GM12878 (cell line): ENCODE data around the gene PCDHGA8. TPM values are rescaled to one million over a fixed set of nuclear protein-coding genes. Genes with fewer than 3 reads are reported as not detected.

Source experiments
- ATAC-seq: fragments of 200-7000 bp; cut with Tn5 transposase; 3 replicates; pipeline ENCODE4 v1.9.1; 2020; ENCODE audit warnings: mild to moderate bottlenecking, moderate library complexity
- BruUV-seq: library from RNA; stranded (reverse); fragments of 400-500 nt; replicated peaks from 2 replicates; lab custom pipeline; 2021; lab: Mats Ljungman, UMichigan
- CTCF ChIA-PET: fragments of 300-600 bp; sonication (Branson Sonifier 250); formaldehyde crosslinking; extraction: SDS; loops from one replicate; lab custom pipeline; 2021; ENCODE audit warnings: inconsistent platforms; lab: Yijun Ruan, JAX
- POLR2A ChIA-PET: fragments of 350-600 bp; formaldehyde crosslinking; extraction: SDS; loops from one replicate; lab custom pipeline; 2021; ENCODE audit warnings: inconsistent platforms; lab: Charles Lee
- RAD21 ChIA-PET: fragments of 300-600 bp; sonication (Branson Sonifier 250); formaldehyde crosslinking; loops from one replicate; lab custom pipeline; 2023; ENCODE audit warnings: antibody characterized with exemption; ENCODE audit not compliant: unreplicated experiment; lab: Charles Lee
- SMC1A ChIA-PET: fragments of 300-600 bp; sonication (Branson Sonifier 250); formaldehyde crosslinking; loops from one replicate; lab custom pipeline; 2023; ENCODE audit not compliant: unreplicated experiment, uncharacterized antibody; lab: Charles Lee
- DNase-seq: peaks from one replicate; pipeline ENCODE4 v3.0.0-alpha.2; 2011; ENCODE audit warnings: low read depth, low spot score
- FAIRE-seq: peaks from 3 replicates; lab custom pipeline; 2011; peaks lifted over from hg19 to GRCh38; lab: Jason Lieb, UNC
- H2AFZ ChIP-seq: 2 replicates; pipeline ENCODE4 v1.6.0; 2011; ENCODE audit warnings: low read depth, low read length, control low read depth; ENCODE audit not compliant: control insufficient read depth
- H3K27ac ChIP-seq: 2 replicates; pipeline ENCODE4 v1.5.1; 2011; ENCODE audit warnings: control low read depth; ENCODE audit not compliant: control insufficient read depth, insufficient read depth
- H3K27me3 ChIP-seq, 2 experiments: replicated peaks in 1 of 2; 2 replicates each; pipeline versions ENCODE4 v1.6.0 to v1.6.1; 2011; ENCODE audit warnings: low read length in 1 of 2; ENCODE audit not compliant: control insufficient read depth in 2 of 2, insufficient read depth in 2 of 2
- H3K36me3 ChIP-seq, 2 experiments: 2 replicates each; pipeline ENCODE4 v1.5.1; 2011; ENCODE audit warnings: low read length in 1 of 2; ENCODE audit not compliant: control insufficient read depth in 2 of 2, insufficient read depth in 2 of 2
- H3K4me1 ChIP-seq: 2 replicates; pipeline ENCODE4 v1.6.1; 2011; ENCODE audit warnings: mild to moderate bottlenecking, low read length, moderate library complexity, mixed read lengths; ENCODE audit not compliant: control insufficient read depth, insufficient read depth
- H3K4me2 ChIP-seq: 2 replicates; pipeline ENCODE4 v1.6.0; 2011; ENCODE audit warnings: control low read depth; ENCODE audit not compliant: control insufficient read depth, insufficient read depth
- H3K4me3 ChIP-seq: fragments of 200-600 bp; sonication (generic); 2 replicates; pipeline ENCODE4 v1.5.1; 2016
- H3K79me2 ChIP-seq: 2 replicates; pipeline ENCODE4 v1.6.0; 2011; ENCODE audit warnings: low read length; ENCODE audit not compliant: control insufficient read depth, insufficient read depth
- H3K9ac ChIP-seq: 2 replicates; pipeline ENCODE4 v1.8.0; 2011; ENCODE audit warnings: low read length, control low read depth, mixed read lengths; ENCODE audit not compliant: control insufficient read depth, insufficient read depth
- H3K9me3 ChIP-seq: replicated peaks from 3 replicates; pipeline ENCODE4 v1.5.1; 2011; ENCODE audit warnings: mild to moderate bottlenecking, low read length; ENCODE audit not compliant: control insufficient read depth, insufficient read depth
- H4K20me1 ChIP-seq: 2 replicates; pipeline ENCODE4 v1.6.0; 2011; ENCODE audit not compliant: control insufficient read depth, insufficient read depth
- CHD2 ChIP-seq: IDR thresholded peaks from 2 replicates; pipeline ENCODE4 v1.6.1; 2011; ENCODE audit warnings: low read depth, low read length, improper control_type of control experiment, borderline replicate concordance
- CREB1 ChIP-seq: IDR thresholded peaks from 2 replicates; pipeline ENCODE4 v1.6.1; 2012; ENCODE audit warnings: low read depth, mild to moderate bottlenecking, inconsistent platforms
- GABPA ChIP-seq: IDR thresholded peaks from 2 replicates; pipeline ENCODE4 v1.6.1; 2014; ENCODE audit warnings: antibody characterized with exemption, low read depth, mild to moderate bottlenecking, inconsistent platforms
- NBN ChIP-seq: fragments of 450-650 bp; IDR thresholded peaks from 2 replicates; pipeline ENCODE4 v1.6.1; 2016
- NR2C1 ChIP-seq: fragments of 450-650 bp; IDR thresholded peaks from 2 replicates; pipeline ENCODE4 v1.6.1; 2017; ENCODE audit warnings: antibody characterized with exemption, mild to moderate bottlenecking, moderate library complexity
- NRF1 ChIP-seq: conservative IDR thresholded peaks from 2 replicates; pipeline ENCODE4 v1.6.1; 2011; ENCODE audit warnings: mild to moderate bottlenecking, low read depth, low read length, improper control_type of control experiment
- PAX5 ChIP-seq: IDR thresholded peaks from 2 replicates; pipeline ENCODE4 v1.6.1; 2011; ENCODE audit warnings: low read depth, low read length, borderline replicate concordance
- RAD21 ChIP-seq: IDR thresholded peaks from 2 replicates; pipeline ENCODE4 v1.6.1; 2011; ENCODE audit warnings: mild to moderate bottlenecking, low read depth, low read length, moderate library complexity; ENCODE audit not compliant: insufficient read depth
- SP1 ChIP-seq: IDR thresholded peaks from one replicate; pipeline ENCODE4 v1.6.1; 2011; ENCODE audit warnings: low read depth, low read length
- SUZ12 ChIP-seq: fragments of 200-600 bp; sonication (generic); IDR thresholded peaks from one replicate; pipeline ENCODE4 v1.6.1; 2018; ENCODE audit warnings: antibody characterized with exemption, mild to moderate bottlenecking; ENCODE audit not compliant: unreplicated experiment
- WGBS: methylation state at CpG from one replicate; pipeline ENCODE4 v1.1.6; 2016; ENCODE audit warnings: low lambda C conversion rate; ENCODE audit not compliant: insufficient replicate concordance, insufficient coverage; ENCODE audit errors: missing lambda C conversion rate; 5-methylcytosine and 5-hydroxymethylcytosine counted together
- in situ Hi-C: fragments of 300-500 bp; cut with MboI; formaldehyde crosslinking; loops from 9 replicates; pipeline ENCODE4 v1.14.3; 2018; ENCODE audit warnings: mixed read lengths
- intact Hi-C: fragments of 100-400 bp; cut with micrococcal nuclease; formaldehyde crosslinking; loops from one replicate; pipeline ENCODE4 v1.14.2; 2022; ENCODE audit not compliant: unreplicated experiment
- polyA plus RNA-seq, 11 experiments: library from polyadenylated mRNA; depleted of rRNA in 4 of 11; unstranded in 6 of 11; stranded (reverse) in 5 of 11; fragments of >200 nt; fragmentation: Nextera tagmentation in 4 of 11; fragmentation: Illumina TruSeq in 1 of 11; extraction: Ambion mirVana in 4 of 11; extraction: Trizol in 1 of 11; gene quantifications; 1 replicate in 1 of 11; 2 replicates in 10 of 11; pipeline versions ENCODE4 v1.2.1 to v1.2.3, GENCODE V29; 2011 to 2016; ENCODE audit warnings: inconsistent platforms in 2 of 11, missing spikeins in 2 of 11, low read depth in 1 of 11
- total RNA-seq, 4 experiments: library from RNA; depleted of rRNA in 3 of 4; stranded (reverse); fragments of >200 nt in 3 of 4; fragmentation: Illumina TruSeq in 1 of 4; extraction: Trizol in 1 of 4; gene quantifications; 2 replicates each; pipeline versions ENCODE4 v1.2.1 to v1.2.3, GENCODE V29; 2013 to 2021
- TF ChIP-seq, protein P1 (sequence below): fragments of 450-650 bp; IDR thresholded peaks from 2 replicates; pipeline ENCODE4 v1.6.1; 2017; ENCODE audit warnings: low read depth, mild to moderate bottlenecking, moderate library complexity
- TF ChIP-seq, protein P2 (sequence below): fragments of 450-650 bp; IDR thresholded peaks from 2 replicates; pipeline ENCODE4 v1.6.1; 2016; ENCODE audit warnings: mild to moderate bottlenecking, moderate library complexity, borderline replicate concordance
- TF ChIP-seq, protein P3 (sequence below): IDR thresholded peaks from 2 replicates; pipeline ENCODE4 v1.6.1; 2011; ENCODE audit warnings: low read depth, mild to moderate bottlenecking, low read length, moderate library complexity, borderline replicate concordance; ENCODE audit errors: extremely low read depth
- TF ChIP-seq, protein P4 (sequence below): IDR thresholded peaks from 2 replicates; pipeline ENCODE4 v1.6.1; 2012; ENCODE audit warnings: mild to moderate bottlenecking, low read depth, low read length

Gene PCDHGA8
- total and polyA plus RNA-seq, 10 of the 15 experiments (the other 5 are each of a cell fraction or from before 2014, with no cell fraction given): 0.01 to 0.04 TPM; not detected in 8

DNA sequence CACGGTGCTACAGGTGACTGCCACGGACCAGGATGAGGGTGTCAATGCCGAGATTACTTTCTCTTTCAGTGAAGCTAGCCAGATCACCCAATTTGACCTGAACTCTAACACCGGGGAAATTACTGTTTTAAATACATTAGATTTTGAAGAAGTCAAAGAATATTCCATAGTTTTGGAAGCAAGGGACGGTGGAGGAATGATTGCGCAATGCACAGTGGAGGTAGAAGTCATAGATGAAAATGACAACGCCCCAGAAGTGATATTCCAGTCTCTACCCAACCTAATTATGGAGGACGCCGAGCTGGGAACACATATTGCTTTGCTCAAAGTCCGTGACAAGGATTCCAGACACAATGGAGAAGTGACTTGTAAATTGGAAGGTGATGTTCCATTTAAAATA, 3.8 kb upstream of the PCDHGA8 start:
- RAD21 ChIA-PET: no interaction called here
- no peaks in the 10 kb centered on the region for H3K79me2 ChIP-seq
- intact Hi-C loops: no loop called here
- peaks cover 5% of the 10 kb centered on the region; the same call in 2 of the 3 replicates for H3K9me3 ChIP-seq
- no peaks in the 10 kb centered on the region for H3K36me3 ChIP-seq
- no peaks in the 10 kb centered on the region for H4K20me1 ChIP-seq
- BruUV-seq: no TSS peak
- no peak overlapping the region for H3K27ac ChIP-seq
- DNase-seq (no peak), FAIRE-seq (no peak), ATAC-seq (no peak)
- H3K4me2 ChIP-seq: no peak overlapping the region
- CTCF ChIA-PET: no interaction called here
- H3K9ac ChIP-seq: no peak overlapping the region
- H2AFZ ChIP-seq: no peak overlapping the region
- WGBS: 73% methylated on average over 10 of the region's 10 CpGs
- H3K27me3 ChIP-seq: no peaks in the 10 kb centered on the region
- in situ Hi-C loops: no loop called here
- H3K4me1 ChIP-seq: no peaks in the 10 kb centered on the region
- H3K4me3 ChIP-seq: no peak overlapping the region
- SMC1A ChIA-PET: no interaction called here
- POLR2A ChIA-PET: no interaction called here
- TF ChIP-seq, protein P1, sequence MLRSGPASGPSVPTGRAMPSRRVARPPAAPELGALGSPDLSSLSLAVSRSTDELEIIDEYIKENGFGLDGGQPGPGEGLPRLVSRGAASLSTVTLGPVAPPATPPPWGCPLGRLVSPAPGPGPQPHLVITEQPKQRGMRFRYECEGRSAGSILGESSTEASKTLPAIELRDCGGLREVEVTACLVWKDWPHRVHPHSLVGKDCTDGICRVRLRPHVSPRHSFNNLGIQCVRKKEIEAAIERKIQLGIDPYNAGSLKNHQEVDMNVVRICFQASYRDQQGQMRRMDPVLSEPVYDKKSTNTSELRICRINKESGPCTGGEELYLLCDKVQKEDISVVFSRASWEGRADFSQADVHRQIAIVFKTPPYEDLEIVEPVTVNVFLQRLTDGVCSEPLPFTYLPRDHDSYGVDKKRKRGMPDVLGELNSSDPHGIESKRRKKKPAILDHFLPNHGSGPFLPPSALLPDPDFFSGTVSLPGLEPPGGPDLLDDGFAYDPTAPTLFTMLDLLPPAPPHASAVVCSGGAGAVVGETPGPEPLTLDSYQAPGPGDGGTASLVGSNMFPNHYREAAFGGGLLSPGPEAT: no peak
- TF ChIP-seq CHD2 (no peak), RAD21 (no peak), CREB1 (no peak), PAX5 (no peak), NR2C1 (no peak), NBN (no peak), NRF1 (no peak), SP1 (no peak), SUZ12 (no peak), GABPA (no peak)
- TF ChIP-seq, protein P2, sequence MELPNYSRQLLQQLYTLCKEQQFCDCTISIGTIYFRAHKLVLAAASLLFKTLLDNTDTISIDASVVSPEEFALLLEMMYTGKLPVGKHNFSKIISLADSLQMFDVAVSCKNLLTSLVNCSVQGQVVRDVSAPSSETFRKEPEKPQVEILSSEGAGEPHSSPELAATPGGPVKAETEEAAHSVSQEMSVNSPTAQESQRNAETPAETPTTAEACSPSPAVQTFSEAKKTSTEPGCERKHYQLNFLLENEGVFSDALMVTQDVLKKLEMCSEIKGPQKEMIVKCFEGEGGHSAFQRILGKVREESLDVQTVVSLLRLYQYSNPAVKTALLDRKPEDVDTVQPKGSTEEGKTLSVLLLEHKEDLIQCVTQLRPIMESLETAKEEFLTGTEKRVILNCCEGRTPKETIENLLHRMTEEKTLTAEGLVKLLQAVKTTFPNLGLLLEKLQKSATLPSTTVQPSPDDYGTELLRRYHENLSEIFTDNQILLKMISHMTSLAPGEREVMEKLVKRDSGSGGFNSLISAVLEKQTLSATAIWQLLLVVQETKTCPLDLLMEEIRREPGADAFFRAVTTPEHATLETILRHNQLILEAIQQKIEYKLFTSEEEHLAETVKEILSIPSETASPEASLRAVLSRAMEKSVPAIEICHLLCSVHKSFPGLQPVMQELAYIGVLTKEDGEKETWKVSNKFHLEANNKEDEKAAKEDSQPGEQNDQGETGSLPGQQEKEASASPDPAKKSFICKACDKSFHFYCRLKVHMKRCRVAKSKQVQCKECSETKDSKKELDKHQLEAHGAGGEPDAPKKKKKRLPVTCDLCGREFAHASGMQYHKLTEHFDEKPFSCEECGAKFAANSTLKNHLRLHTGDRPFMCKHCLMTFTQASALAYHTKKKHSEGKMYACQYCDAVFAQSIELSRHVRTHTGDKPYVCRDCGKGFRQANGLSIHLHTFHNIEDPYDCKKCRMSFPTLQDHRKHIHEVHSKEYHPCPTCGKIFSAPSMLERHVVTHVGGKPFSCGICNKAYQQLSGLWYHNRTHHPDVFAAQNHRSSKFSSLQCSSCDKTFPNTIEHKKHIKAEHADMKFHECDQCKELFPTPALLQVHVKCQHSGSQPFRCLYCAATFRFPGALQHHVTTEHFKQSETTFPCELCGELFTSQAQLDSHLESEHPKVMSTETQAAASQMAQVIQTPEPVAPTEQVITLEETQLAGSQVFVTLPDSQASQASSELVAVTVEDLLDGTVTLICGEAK: no peak
- TF ChIP-seq, protein P3, sequence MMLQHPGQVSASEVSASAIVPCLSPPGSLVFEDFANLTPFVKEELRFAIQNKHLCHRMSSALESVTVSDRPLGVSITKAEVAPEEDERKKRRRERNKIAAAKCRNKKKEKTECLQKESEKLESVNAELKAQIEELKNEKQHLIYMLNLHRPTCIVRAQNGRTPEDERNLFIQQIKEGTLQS: no peak
- TF ChIP-seq, protein P4, sequence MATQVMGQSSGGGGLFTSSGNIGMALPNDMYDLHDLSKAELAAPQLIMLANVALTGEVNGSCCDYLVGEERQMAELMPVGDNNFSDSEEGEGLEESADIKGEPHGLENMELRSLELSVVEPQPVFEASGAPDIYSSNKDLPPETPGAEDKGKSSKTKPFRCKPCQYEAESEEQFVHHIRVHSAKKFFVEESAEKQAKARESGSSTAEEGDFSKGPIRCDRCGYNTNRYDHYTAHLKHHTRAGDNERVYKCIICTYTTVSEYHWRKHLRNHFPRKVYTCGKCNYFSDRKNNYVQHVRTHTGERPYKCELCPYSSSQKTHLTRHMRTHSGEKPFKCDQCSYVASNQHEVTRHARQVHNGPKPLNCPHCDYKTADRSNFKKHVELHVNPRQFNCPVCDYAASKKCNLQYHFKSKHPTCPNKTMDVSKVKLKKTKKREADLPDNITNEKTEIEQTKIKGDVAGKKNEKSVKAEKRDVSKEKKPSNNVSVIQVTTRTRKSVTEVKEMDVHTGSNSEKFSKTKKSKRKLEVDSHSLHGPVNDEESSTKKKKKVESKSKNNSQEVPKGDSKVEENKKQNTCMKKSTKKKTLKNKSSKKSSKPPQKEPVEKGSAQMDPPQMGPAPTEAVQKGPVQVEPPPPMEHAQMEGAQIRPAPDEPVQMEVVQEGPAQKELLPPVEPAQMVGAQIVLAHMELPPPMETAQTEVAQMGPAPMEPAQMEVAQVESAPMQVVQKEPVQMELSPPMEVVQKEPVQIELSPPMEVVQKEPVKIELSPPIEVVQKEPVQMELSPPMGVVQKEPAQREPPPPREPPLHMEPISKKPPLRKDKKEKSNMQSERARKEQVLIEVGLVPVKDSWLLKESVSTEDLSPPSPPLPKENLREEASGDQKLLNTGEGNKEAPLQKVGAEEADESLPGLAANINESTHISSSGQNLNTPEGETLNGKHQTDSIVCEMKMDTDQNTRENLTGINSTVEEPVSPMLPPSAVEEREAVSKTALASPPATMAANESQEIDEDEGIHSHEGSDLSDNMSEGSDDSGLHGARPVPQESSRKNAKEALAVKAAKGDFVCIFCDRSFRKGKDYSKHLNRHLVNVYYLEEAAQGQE: no peak
